Measurements from ENCODE around the gene KCNMB2.

The KCNMB2 gene

GRCh38 chr3:178583963-178584575 is 47.8 kb downstream of the KCNMB2 start:
- DNase-seq = no peak

- DNase-seq = no peak
These were observed 48.6 kb downstream of the KCNMB2 start for GRCh38 chr3:178584722-178585380.

- DNase-seq = no peak
These were observed 49.2 kb downstream of the KCNMB2 start for GRCh38 chr3:178585454-178585853.

- DNase-seq = no peak
These were observed 49.8 kb downstream of the KCNMB2 start for GRCh38 chr3:178586076-178586475.

GRCh38 chr3:178588628-178589027 is 52.4 kb downstream of the KCNMB2 start:
- DNase-seq = no peak

GRCh38 chr3:178593786-178594185 is 57.5 kb downstream of the KCNMB2 start:
- DNase-seq = no peak

GRCh38 chr3:178597371-178597770 is 61.1 kb downstream of the KCNMB2 start:
- no peak for DNase-seq

- DNase-seq = no peak
These were observed 66.6 kb downstream of the KCNMB2 start for GRCh38 chr3:178602856-178603255.

- no peak for DNase-seq
These were observed 67.5 kb downstream of the KCNMB2 start for GRCh38 chr3:178603735-178604134.

GRCh38 chr3:178618197-178618596 is 82.0 kb downstream of the KCNMB2 start:
- DNase-seq = no peak

- DNase-seq = no peak
These were observed 82.7 kb downstream of the KCNMB2 start for GRCh38 chr3:178618896-178619295.

GRCh38 chr3:178623666-178624255 is 87.5 kb downstream of the KCNMB2 start:
- no peak for DNase-seq

- no peak for DNase-seq
These were observed 88.0 kb downstream of the KCNMB2 start for GRCh38 chr3:178624276-178624675.

- no peak for DNase-seq
These were observed 88.9 kb downstream of the KCNMB2 start for GRCh38 chr3:178625053-178625600.

- no peak for DNase-seq
These were observed 91.8 kb downstream of the KCNMB2 start for GRCh38 chr3:178628037-178628436.

GRCh38 chr3:178629430-178630178 is 93.4 kb downstream of the KCNMB2 start:
- no peak for DNase-seq

- DNase-seq = no peak
These were observed 95.7 kb downstream of the KCNMB2 start for GRCh38 chr3:178631950-178632349.

GRCh38 chr3:178634975-178635374 is 98.7 kb downstream of the KCNMB2 start:
- DNase-seq = no peak

- no peak for DNase-seq
These were observed 101.6 kb downstream of the KCNMB2 start for GRCh38 chr3:178637802-178638201.

GRCh38 chr3:178645503-178645902 is 109.3 kb downstream of the KCNMB2 start:
- no peak for DNase-seq

GRCh38 chr3:178646186-178646862 is 110.1 kb downstream of the KCNMB2 start:
- DNase-seq = no peak

GRCh38 chr3:178655488-178655887 is 119.3 kb downstream of the KCNMB2 start:
- DNase-seq = no peak
